Measurements from ENCODE around the gene CMBL.
"Not testable (repeated sequence)": the region's sequence is repeated elsewhere in the genome, so short reads cannot be mapped to it uniquely, and the experiment has no call there.

CMBL gene

DNA sequence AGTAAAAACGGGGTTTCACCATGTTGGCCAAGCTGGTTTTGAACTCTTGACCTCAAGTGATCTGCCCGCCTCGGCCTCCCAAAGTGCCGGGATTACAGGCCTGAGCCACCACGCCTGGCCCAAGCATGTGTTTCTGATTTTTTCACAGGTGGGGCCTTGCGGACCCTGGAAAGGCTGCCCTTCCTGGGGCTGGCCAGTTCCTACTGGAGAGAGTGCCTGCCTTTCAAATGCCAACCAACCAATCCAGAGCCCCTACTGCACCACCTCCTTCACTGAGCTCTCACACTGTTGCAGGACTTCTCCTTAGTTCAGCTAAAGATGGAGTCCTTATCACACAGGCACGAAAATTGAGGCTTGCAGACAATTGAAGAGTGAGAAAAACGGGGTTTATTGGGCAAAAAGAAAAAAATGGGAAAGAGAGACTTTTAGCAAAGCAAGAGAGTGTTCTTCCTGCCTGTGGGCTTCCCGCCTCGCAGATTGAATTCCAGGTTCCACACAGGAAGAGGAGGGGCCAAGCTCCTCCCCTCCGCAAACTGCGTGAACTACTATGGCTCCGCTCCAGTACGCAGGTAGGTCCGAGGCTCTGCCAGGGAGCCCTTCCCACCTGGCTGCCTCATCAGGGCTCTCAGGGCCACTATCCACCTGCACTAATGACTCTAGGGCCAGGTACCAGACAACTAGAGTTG is 8.3 kb upstream of the CMBL start:
- Histone ChIP-seq H4K20me1 (ENCODE audit: insufficient read depth, low read length, poor library complexity, severe bottlenecking) (no peaks in the 10 kb centered on the region), H3F3A (ENCODE audit: low read depth) (no peaks in the 10 kb centered on the region), H3K9me3 (ENCODE audit: insufficient read depth, low read depth, low read length) (no peaks in the 10 kb centered on the region), H3K4me2 (ENCODE audit: low read depth, low read length, poor library complexity, severe bottlenecking) (no peak overlapping the region), H3K4me3 (ENCODE audit: low read length, poor library complexity, severe bottlenecking) (no peak overlapping the region), H3K4me1 (ENCODE audit: insufficient read depth, low read length, poor library complexity, severe bottlenecking) (no peaks in the 10 kb centered on the region), H3K36me3 (ENCODE audit: insufficient read depth, low read length) (no peaks in the 10 kb centered on the region), H3K9ac (ENCODE audit: low read depth, low read length, poor library complexity, severe bottlenecking) (no peak overlapping the region), H3K27me3 (ENCODE audit: insufficient read depth, low read length, poor library complexity, severe bottlenecking) (no peaks in the 10 kb centered on the region), H3K79me2 (ENCODE audit: insufficient read depth, low read length) (no peaks in the 10 kb centered on the region), H3K9me2 (replicated peaks; ENCODE audit: low read depth, low read length) (no peaks in the 10 kb centered on the region), H2AFZ (ENCODE audit: low read length) (no peak overlapping the region)
- TF ChIP-seq, protein P1, sequence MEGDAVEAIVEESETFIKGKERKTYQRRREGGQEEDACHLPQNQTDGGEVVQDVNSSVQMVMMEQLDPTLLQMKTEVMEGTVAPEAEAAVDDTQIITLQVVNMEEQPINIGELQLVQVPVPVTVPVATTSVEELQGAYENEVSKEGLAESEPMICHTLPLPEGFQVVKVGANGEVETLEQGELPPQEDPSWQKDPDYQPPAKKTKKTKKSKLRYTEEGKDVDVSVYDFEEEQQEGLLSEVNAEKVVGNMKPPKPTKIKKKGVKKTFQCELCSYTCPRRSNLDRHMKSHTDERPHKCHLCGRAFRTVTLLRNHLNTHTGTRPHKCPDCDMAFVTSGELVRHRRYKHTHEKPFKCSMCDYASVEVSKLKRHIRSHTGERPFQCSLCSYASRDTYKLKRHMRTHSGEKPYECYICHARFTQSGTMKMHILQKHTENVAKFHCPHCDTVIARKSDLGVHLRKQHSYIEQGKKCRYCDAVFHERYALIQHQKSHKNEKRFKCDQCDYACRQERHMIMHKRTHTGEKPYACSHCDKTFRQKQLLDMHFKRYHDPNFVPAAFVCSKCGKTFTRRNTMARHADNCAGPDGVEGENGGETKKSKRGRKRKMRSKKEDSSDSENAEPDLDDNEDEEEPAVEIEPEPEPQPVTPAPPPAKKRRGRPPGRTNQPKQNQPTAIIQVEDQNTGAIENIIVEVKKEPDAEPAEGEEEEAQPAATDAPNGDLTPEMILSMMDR (conservative IDR thresholded peaks at IDR 0.05; ENCODE audit: low read length), result no peak
- no peak for TF ChIP-seq EZH2phosphoT487 (IDR thresholded peaks at IDR 0.05; ENCODE audit: borderline replicate concordance)

DNA sequence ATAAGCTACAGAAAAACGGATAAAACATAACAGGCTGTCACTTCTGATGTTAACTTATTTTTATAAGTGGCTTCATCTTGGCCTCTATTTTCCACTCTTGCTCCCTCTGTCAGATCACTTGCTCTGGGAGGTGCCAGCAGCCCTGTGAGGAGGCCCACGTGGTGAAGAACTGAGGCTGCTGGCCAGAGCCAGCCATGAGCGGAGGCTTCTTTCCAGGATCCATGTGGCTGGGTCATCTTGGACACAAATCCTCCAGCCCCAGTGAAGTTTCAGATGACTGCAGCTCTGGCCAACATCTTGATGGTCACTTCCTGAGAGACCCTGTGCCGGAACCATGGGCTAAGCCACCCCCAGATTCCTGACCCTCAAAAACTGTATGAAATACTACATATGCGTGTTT is 7.5 kb upstream of the CMBL start:
- Histone ChIP-seq H3F3A (ENCODE audit: low read depth) (no peaks in the 10 kb centered on the region), H3K9me2 (replicated peaks; ENCODE audit: low read depth, low read length) (no peaks in the 10 kb centered on the region), H3K27me3 (ENCODE audit: insufficient read depth, low read length, poor library complexity, severe bottlenecking) (no peaks in the 10 kb centered on the region), H3K4me3 (ENCODE audit: low read length, poor library complexity, severe bottlenecking) (no peak overlapping the region), H3K9me3 (ENCODE audit: insufficient read depth, low read depth, low read length) (no peaks in the 10 kb centered on the region), H3K4me2 (ENCODE audit: low read depth, low read length, poor library complexity, severe bottlenecking) (no peak overlapping the region), H3K4me1 (ENCODE audit: insufficient read depth, low read length, poor library complexity, severe bottlenecking) (no peaks in the 10 kb centered on the region), H3K36me3 (ENCODE audit: insufficient read depth, low read length) (no peaks in the 10 kb centered on the region), H4K20me1 (ENCODE audit: insufficient read depth, low read length, poor library complexity, severe bottlenecking) (no peaks in the 10 kb centered on the region), H3K79me2 (ENCODE audit: insufficient read depth, low read length) (no peaks in the 10 kb centered on the region), H3K9ac (ENCODE audit: low read depth, low read length, poor library complexity, severe bottlenecking) (no peak overlapping the region), H2AFZ (ENCODE audit: low read length) (no peak overlapping the region)
- TF ChIP-seq, protein P1 (conservative IDR thresholded peaks at IDR 0.05; ENCODE audit: low read length), result no peak
- no peak for TF ChIP-seq EZH2phosphoT487 (IDR thresholded peaks at IDR 0.05; ENCODE audit: borderline replicate concordance)

DNA sequence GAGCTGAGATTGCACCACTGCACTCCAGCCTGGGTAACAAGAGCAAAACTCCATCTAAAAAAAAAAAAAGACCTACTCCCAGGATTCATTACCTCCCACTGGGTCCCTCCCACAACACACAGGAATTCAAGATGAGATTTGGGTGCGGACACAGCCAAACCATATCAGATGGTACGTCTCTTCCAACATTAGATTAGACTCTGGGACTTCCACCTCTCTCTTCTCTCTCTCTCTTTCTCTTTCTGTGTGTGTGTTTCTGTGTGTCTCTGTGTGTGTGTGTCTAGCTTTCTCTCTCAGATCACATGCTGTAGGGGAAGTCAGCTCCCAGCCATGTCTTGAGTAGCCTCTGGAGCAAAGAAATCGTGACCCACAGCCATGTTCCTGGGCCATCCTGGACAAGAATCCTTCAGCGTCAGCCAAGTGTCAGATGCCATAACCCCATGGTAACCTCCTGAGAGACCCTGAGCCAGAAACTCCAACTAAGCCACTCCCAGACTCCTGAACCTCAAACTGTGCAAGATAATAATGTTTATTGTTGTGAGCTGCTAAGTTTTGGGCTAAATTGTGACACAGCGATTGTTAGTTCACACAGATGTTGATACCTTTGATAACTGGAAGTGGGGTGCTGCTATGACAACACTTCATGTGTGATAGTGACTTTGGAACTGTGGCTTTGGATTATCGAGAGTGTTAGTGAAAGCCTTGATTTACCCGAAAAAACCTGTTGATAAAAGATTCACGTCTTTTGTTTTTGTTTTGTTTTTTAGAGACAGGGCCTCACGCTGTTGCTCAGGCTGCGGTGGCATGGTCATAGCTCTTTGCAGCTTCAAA is 4.1 kb upstream of the CMBL start:
- Histone ChIP-seq H3K36me3 (ENCODE audit: insufficient read depth, low read length) (no peaks in the 10 kb centered on the region), H3K27me3 (ENCODE audit: insufficient read depth, low read length, poor library complexity, severe bottlenecking) (no peaks in the 10 kb centered on the region), H3K9me2 (replicated peaks; ENCODE audit: low read depth, low read length) (no peaks in the 10 kb centered on the region), H3K4me3 (ENCODE audit: low read length, poor library complexity, severe bottlenecking) (no peak overlapping the region), H3K9ac (ENCODE audit: low read depth, low read length, poor library complexity, severe bottlenecking) (no peak overlapping the region), H4K20me1 (ENCODE audit: insufficient read depth, low read length, poor library complexity, severe bottlenecking) (no peaks in the 10 kb centered on the region), H3K9me3 (ENCODE audit: insufficient read depth, low read depth, low read length) (no peaks in the 10 kb centered on the region), H2AFZ (ENCODE audit: low read length) (no peak overlapping the region), H3K4me2 (ENCODE audit: low read depth, low read length, poor library complexity, severe bottlenecking) (no peak overlapping the region), H3K4me1 (ENCODE audit: insufficient read depth, low read length, poor library complexity, severe bottlenecking) (no peaks in the 10 kb centered on the region), H3F3A (ENCODE audit: low read depth) (no peaks in the 10 kb centered on the region), H3K79me2 (ENCODE audit: insufficient read depth, low read length) (no peaks in the 10 kb centered on the region)
- TF ChIP-seq EZH2phosphoT487 (IDR thresholded peaks at IDR 0.05; ENCODE audit: borderline replicate concordance), result no peak
- TF ChIP-seq, protein P1 (conservative IDR thresholded peaks at IDR 0.05; ENCODE audit: low read length), result no peak

DNA sequence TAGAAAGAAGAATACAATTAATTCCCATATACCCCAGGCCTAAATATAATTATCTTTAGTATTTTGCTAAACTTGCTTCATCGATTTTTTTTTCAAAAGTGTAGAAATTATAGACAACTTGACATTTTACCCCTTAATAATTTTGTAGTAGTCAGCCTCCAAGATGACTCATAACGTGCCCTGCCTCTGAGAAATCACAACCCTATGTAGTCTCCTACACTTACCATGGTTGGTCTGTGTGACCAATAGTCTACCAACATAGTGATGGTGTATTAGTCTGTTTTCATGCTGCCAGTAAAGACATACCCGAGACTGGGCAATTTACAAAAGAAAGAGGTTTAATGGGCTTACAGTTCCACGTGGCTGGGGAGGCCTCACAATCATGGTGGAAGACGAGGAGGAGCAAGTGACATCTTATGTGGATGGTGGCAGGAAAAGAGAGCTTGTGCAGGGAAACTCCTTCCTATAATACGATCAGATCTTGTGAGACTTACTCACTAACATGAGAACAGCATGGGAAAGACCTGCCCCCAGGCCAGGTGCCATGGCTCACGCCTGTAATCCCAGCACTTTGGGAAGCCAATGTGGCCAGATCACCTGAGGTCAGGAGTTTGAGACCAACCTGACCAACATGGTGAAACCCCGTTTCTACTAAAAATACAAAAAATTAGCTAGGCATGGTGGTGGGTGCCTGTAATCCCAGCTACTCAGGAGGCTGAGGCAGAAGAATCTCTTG is 3.3 kb upstream of the CMBL start:
- H3K4me1 ChIP-seq (ENCODE audit: insufficient read depth, low read length, poor library complexity, severe bottlenecking); H3K9me3 ChIP-seq (ENCODE audit: insufficient read depth, low read depth, low read length); H4K20me1 ChIP-seq (ENCODE audit: insufficient read depth, low read length, poor library complexity, severe bottlenecking); H3K36me3 ChIP-seq (ENCODE audit: insufficient read depth, low read length); H3K4me3 ChIP-seq (ENCODE audit: low read length, poor library complexity, severe bottlenecking); H3K27me3 ChIP-seq (ENCODE audit: insufficient read depth, low read length, poor library complexity, severe bottlenecking); H3K9me2 ChIP-seq (replicated peaks; ENCODE audit: low read depth, low read length); H3K9ac ChIP-seq (ENCODE audit: low read depth, low read length, poor library complexity, severe bottlenecking); H3K4me2 ChIP-seq (ENCODE audit: low read depth, low read length, poor library complexity, severe bottlenecking); H3K79me2 ChIP-seq (ENCODE audit: insufficient read depth, low read length); H3F3A ChIP-seq (ENCODE audit: low read depth); H2AFZ ChIP-seq (ENCODE audit: low read length): not testable (repeated sequence)
